NCI-H146 treated with DMSO at 0.1 percent for 48 hours (cell line): Measurements from ENCODE around the gene NMT2.

Source experiments
- DNase-seq: peaks from one replicate; lab custom pipeline; 2025; ENCODE audit not compliant: unreplicated experiment; lab: John Stamatoyannopoulos, UW

The NMT2 gene

GRCh38 chr10:15181576-15182156 lies 13.2 kb upstream of the NMT2 start:
- DNase-seq, result no peak

- DNase-seq, result no peak
Measured at GRCh38 chr10:15180736-15181135, 12.2 kb upstream of the NMT2 start.

GRCh38 chr10:15176269-15176668 lies 7.8 kb upstream of the NMT2 start:
- DNase-seq, result no peak

GRCh38 chr10:15175587-15175986 lies 7.1 kb upstream of the NMT2 start:
- DNase-seq, result no peak

- no peak for DNase-seq
Measured at GRCh38 chr10:15172306-15172840, 3.9 kb upstream of the NMT2 start.

- no peak for DNase-seq
Measured at GRCh38 chr10:15169555-15170401, 1.3 kb upstream of the NMT2 start.

- peak; percentile 91 for DNase-seq
Measured at GRCh38 chr10:15168786-15169554, 477 bp upstream of the NMT2 start.

- DNase-seq, result peak; percentile 66
Measured at GRCh38 chr10:15167411-15168290, 842 bp downstream of the NMT2 start.

GRCh38 chr10:15166325-15166724 lies 2.2 kb downstream of the NMT2 start:
- DNase-seq, result no peak

- no peak for DNase-seq
Measured at GRCh38 chr10:15163253-15163828, 5.2 kb downstream of the NMT2 start.

GRCh38 chr10:15158972-15159371 lies 9.5 kb downstream of the NMT2 start:
- no peak for DNase-seq

- DNase-seq, result no peak
Measured at GRCh38 chr10:15158448-15158847, 10.0 kb downstream of the NMT2 start.

GRCh38 chr10:15155978-15156656 lies 12.4 kb downstream of the NMT2 start:
- no peak for DNase-seq

GRCh38 chr10:15152556-15152955 lies 15.9 kb downstream of the NMT2 start:
- no peak for DNase-seq

- DNase-seq, result peak; percentile 99
Measured at GRCh38 chr10:15150563-15150962, 17.9 kb downstream of the NMT2 start.

GRCh38 chr10:15149042-15149771 lies 19.3 kb downstream of the NMT2 start:
- no peak for DNase-seq

GRCh38 chr10:15147594-15148392 lies 20.7 kb downstream of the NMT2 start:
- no peak for DNase-seq

- peak; percentile 83 for DNase-seq
Measured at GRCh38 chr10:15146366-15146765, 22.1 kb downstream of the NMT2 start.
